Esophagus muscularis mucosa (tissue), 4 donors: ENCODE results near the gene CYP11A1. TPM values are rescaled to one million over a fixed set of nuclear protein-coding genes. Genes with fewer than 3 reads are reported as not detected.

ENCODE experiments used
- DNase-seq: peaks from one replicate; pipeline ENCODE4 v3.0.0-alpha.2; 2017; ENCODE audit errors: extremely low spot score
- H3K27ac ChIP-seq, 4 donors: fragments of 200-600 bp; sonication (generic); replicated peaks in 1 of 4; 1 replicate in 3 of 4; 2 replicates in 1 of 4; pipeline ENCODE4 v1.5.1; 2016 to 2019; ENCODE audit warnings: mild to moderate bottlenecking in 1 of 4
- H3K27me3 ChIP-seq, 4 donors: fragments of 200-600 bp; sonication (generic); one replicate each; pipeline versions ENCODE4 v1.5.1 to v1.6.0; 2016 to 2019
- H3K36me3 ChIP-seq, 4 donors: fragments of 200-600 bp; sonication (generic); one replicate each; pipeline ENCODE4 v1.5.1; 2016 to 2019
- H3K4me1 ChIP-seq, 4 donors: fragments of 200-600 bp; sonication (generic); one replicate each; pipeline ENCODE4 v1.5.1; 2016 to 2019
- H3K4me3 ChIP-seq, 4 donors: fragments of 200-600 bp; sonication (generic); 1 replicate in 2 of 4; 2 replicates in 2 of 4; pipeline ENCODE4 v1.5.1; 2016 to 2019; ENCODE audit warnings: mild to moderate bottlenecking in 4 of 4, moderate library complexity in 1 of 4
- H3K9me3 ChIP-seq, 4 donors: fragments of 200-600 bp; sonication (generic); 1 replicate in 3 of 4; 2 replicates in 1 of 4; pipeline ENCODE4 v1.5.1; 2016 to 2019
- EP300 ChIP-seq: sonication (generic); formaldehyde crosslinking; IDR thresholded peaks from one replicate; pipeline ENCODE4 v1.6.1; 2017; ENCODE audit warnings: antibody characterized with exemption
- POLR2A ChIP-seq: fragments of 450-650 bp; IDR thresholded peaks from one replicate; pipeline ENCODE4 v1.6.1; 2017; ENCODE audit warnings: antibody characterized with exemption, moderate library complexity, mild to moderate bottlenecking, low read depth
- POLR2AphosphoS5 ChIP-seq, 2 donors: sonication (generic); formaldehyde crosslinking; IDR thresholded peaks; one replicate each; pipeline ENCODE4 v1.6.1; 2017; ENCODE audit warnings: antibody characterized with exemption in 2 of 2
- WGBS: methylation state at CpG from one replicate; pipeline ENCODE4 v1.1.5; 2018; 5-methylcytosine and 5-hydroxymethylcytosine counted together
- intact Hi-C: fragments of 100-400 bp; cut with DNase I; formaldehyde crosslinking; loops from one replicate; pipeline ENCODE4 v1.15.1; 2023
- total RNA-seq, 4 donors: library from RNA; depleted of rRNA; stranded (reverse); fragments of >200 nt; gene quantifications; one replicate each; pipeline versions ENCODE4 v1.1.0 to v1.2.1, GENCODE V29; 2016
- TF ChIP-seq, protein P1 (sequence below), 3 experiments: fragments of 200-600 bp in 2 of 3; fragments of 450-650 bp in 1 of 3; sonication (generic) in 2 of 3; IDR thresholded peaks; one replicate each; pipeline ENCODE4 v1.5.1; 2017 to 2019; ENCODE audit warnings: antibody characterized with exemption in 3 of 3, mild to moderate bottlenecking in 2 of 3, moderate library complexity in 1 of 3

CYP11A1 gene
- total RNA-seq, 4 donors from 2014 or later: 1.7 to 2.5 (median 1.8) TPM

DNA sequence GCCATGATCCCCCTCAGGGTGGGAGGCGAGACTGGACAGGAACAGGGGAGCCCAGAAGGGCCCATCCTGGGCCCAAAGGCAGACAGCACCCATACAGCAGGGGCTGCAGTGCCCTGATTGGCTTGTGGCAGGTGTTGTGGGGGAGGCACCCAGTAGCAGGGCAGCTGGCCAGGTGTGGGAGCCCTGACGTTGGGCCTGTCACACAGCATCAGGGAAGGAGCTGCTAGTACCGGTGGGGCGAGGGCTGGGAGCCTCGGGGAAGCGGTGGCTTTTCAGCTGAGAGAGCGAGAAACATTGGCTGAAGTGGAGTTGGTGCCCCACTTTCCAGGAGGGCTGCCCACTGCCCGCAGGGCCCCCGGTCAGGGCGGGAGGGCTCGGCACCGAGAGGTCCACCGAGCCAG, 19.7 kb upstream of the CYP11A1 start:
- Histone ChIP-seq H3K4me3 (no peak overlapping the region), H3K27ac (no peak overlapping the region), H3K27me3 (peaks cover 0 to 2% (median 0%) of the 10 kb centered on the region in 4 donors), H3K9me3 (no peaks in the 10 kb centered on the region), H3K4me1 (peaks cover 0 to 19% (median 16%) of the 10 kb centered on the region in 4 donors), H3K36me3 (no peaks in the 10 kb centered on the region)
- intact Hi-C loops: no loop called here
- TF ChIP-seq POLR2A (no peak), POLR2AphosphoS5 (IDR thresholded peaks at IDR 0.05) (no peak), EP300 (no peak)
- TF ChIP-seq, protein P1, sequence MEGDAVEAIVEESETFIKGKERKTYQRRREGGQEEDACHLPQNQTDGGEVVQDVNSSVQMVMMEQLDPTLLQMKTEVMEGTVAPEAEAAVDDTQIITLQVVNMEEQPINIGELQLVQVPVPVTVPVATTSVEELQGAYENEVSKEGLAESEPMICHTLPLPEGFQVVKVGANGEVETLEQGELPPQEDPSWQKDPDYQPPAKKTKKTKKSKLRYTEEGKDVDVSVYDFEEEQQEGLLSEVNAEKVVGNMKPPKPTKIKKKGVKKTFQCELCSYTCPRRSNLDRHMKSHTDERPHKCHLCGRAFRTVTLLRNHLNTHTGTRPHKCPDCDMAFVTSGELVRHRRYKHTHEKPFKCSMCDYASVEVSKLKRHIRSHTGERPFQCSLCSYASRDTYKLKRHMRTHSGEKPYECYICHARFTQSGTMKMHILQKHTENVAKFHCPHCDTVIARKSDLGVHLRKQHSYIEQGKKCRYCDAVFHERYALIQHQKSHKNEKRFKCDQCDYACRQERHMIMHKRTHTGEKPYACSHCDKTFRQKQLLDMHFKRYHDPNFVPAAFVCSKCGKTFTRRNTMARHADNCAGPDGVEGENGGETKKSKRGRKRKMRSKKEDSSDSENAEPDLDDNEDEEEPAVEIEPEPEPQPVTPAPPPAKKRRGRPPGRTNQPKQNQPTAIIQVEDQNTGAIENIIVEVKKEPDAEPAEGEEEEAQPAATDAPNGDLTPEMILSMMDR (IDR thresholded peaks at IDR 0.05): no peak
- 96% methylated on average over 13 of the region's 13 CpGs for WGBS
- no peak for DNase-seq

DNA sequence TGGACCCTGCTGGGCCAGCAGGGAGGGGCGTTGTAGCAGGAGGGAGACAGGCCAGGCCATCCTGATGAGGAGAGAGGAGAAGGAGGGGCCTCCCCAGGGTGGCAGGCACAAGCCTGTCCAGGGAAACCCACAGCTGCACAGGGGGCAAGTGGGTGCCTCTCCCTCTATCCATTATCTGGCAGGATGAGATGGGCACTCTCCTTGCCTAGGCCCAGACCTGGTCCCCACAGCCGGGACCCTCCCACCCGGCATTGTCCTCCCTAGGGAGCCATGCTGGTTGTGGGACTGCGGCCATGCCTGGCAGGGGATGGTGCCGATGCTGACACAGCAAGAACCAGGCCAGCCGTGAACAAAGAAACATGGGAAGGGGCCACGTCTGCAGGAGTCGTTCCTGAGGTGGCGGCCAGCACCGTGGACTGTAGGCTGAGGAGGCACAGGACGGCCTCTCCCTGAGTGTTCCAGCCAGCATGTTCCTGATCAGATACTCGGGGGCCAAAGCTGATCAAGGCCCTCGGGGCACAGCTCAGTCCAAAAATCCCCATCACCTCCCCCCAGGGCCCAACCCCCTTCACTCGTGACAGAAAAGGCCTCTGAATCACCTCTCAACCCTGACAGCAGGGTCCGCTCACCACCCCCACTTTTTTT, 19.2 kb upstream of the CYP11A1 start:
- 83% methylated on average over 14 of the region's 15 CpGs for WGBS
- Histone ChIP-seq H3K36me3 (no peaks in the 10 kb centered on the region), H3K9me3 (no peaks in the 10 kb centered on the region), H3K27ac (no peak overlapping the region), H3K4me3 (no peak overlapping the region), H3K27me3 (peaks cover 0 to 5% (median 0%) of the 10 kb centered on the region in 4 donors), H3K4me1 (peaks cover 0 to 19% (median 17%) of the 10 kb centered on the region in 4 donors)
- intact Hi-C loops: no loop called here
- no peak for TF ChIP-seq POLR2AphosphoS5 (IDR thresholded peaks at IDR 0.05)
- TF ChIP-seq, protein P1 (IDR thresholded peaks at IDR 0.05): no peak
- TF ChIP-seq EP300: no peak
- TF ChIP-seq POLR2A: no peak
- no peak for DNase-seq

DNA sequence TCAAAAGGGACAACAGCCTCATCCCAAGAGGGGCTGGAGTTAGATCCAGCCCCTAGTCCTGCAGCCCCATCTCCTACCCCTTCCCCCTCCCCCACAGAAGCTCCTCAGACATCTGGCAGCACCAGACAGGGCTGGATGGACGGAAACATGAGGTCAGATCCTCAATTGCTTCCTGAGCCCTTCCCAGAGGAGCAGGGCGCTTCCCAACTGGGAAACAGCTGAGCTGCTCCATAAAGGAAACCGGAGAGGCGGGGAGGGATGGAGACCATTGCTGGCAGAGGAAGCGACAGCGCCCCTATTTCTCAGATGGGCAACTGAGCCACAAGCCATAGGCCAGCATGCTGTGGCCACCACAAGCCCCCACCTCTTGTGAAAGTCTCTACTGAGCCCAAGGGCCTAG, 18.3 kb upstream of the CYP11A1 start:
- Histone ChIP-seq H3K4me3 (no peak overlapping the region), H3K27ac (peak overlapping the region in 3 of 4 donors; percentile 21 to 52 (median 39)), H3K27me3 (peaks cover 0 to 14% (median 0%) of the 10 kb centered on the region in 4 donors), H3K9me3 (no peaks in the 10 kb centered on the region), H3K36me3 (no peaks in the 10 kb centered on the region), H3K4me1 (peaks cover 0 to 19% (median 17%) of the 10 kb centered on the region in 4 donors)
- intact Hi-C loops: no loop called here
- 78% methylated on average over 5 of the region's 6 CpGs for WGBS
- TF ChIP-seq POLR2A (no peak), POLR2AphosphoS5 (IDR thresholded peaks at IDR 0.05) (no peak), EP300 (no peak)
- TF ChIP-seq, protein P1 (IDR thresholded peaks at IDR 0.05): no peak
- DNase-seq: no peak

DNA sequence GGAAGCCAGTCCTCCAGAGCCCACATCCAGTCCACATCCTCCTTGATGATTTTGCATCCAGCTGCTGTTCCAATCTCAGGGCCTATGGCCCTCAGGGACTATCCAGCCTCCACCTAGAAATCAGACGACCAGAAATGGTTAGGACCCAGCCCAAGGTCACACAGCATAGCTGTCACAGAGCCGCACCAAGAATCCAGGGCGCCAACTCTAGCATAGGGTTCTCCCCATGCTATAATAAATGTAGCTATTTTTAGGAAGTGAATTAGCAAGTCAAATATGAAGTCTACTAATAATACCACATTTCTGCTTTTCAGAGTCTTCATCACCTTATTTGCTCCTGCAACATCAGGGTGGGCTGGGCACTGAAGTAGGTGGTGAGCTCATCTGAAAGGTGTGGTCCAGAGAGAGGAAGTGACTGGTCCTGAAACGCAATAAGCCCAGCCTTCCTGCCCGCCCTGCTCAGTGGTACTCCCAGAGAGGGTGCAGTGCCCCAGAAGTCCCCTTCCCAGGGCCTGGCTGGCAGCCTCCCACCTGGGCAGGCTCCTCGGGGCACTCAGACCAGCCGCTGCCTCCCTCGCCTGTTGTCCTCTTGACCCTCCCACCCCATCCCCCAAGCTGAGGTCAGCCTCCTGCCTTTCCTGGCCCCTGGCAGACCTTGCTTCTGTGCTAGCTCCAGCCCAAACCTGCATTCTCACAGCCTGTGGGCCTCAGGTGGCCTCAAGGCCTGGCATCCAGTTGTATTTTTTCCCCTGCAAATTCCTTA, 17.6 kb upstream of the CYP11A1 start:
- peak overlapping the region in 3 of 4 donors; percentile 21 to 52 (median 39) for H3K27ac ChIP-seq
- TF ChIP-seq POLR2AphosphoS5 (IDR thresholded peaks at IDR 0.05): peak in 1 of 2 donors; percentile 11
- TF ChIP-seq POLR2A: no peak
- no peak for TF ChIP-seq EP300
- 76% methylated on average over 5 of the region's 8 CpGs for WGBS

DNA sequence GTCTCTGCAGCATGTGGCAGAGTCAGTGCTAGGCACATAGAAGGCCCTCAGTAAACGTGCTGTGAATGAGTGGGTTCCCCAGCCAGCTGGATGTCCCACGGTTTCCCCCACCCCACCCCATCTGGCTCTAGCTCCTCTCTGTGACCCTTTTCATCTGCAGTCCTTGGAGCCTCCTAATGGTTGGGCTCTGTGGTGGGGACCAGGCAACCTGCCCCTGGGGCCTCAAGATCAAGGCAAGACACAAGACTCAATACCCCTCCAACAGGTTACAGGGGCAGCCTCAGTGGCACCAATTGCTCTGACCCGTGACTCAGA, 17.1 kb upstream of the CYP11A1 start:
- no peaks in the 10 kb centered on the region for H3K36me3 ChIP-seq
- H3K9me3 ChIP-seq: no peaks in the 10 kb centered on the region
- H3K4me3 ChIP-seq: no peak overlapping the region
- intact Hi-C loops: no loop called here
- H3K4me1 ChIP-seq: peaks cover 0 to 19% (median 17%) of the 10 kb centered on the region in 4 donors
- 68% methylated on average over 2 of the region's 3 CpGs for WGBS
- TF ChIP-seq, protein P1 (IDR thresholded peaks at IDR 0.05): no peak
- no peak for TF ChIP-seq POLR2AphosphoS5 (IDR thresholded peaks at IDR 0.05)
- peaks cover 0 to 18% (median 0%) of the 10 kb centered on the region in 4 donors for H3K27me3 ChIP-seq
- no peak for DNase-seq
- no peak overlapping the region for H3K27ac ChIP-seq

More for the DNA sequence above, 17.6 kb upstream of the CYP11A1 start:
- H3K9me3 ChIP-seq: no peaks in the 10 kb centered on the region
- H3K27me3 ChIP-seq: peaks cover 0 to 18% (median 0%) of the 10 kb centered on the region in 4 donors
- peaks cover 0 to 19% (median 17%) of the 10 kb centered on the region in 4 donors for H3K4me1 ChIP-seq
- no peak overlapping the region for H3K4me3 ChIP-seq
- no peaks in the 10 kb centered on the region for H3K36me3 ChIP-seq
- intact Hi-C loops: no loop called here
- no peak for DNase-seq
